ENCODE data around the gene UBE2E1. TPM values are rescaled to one million over a fixed set of nuclear protein-coding genes. Genes with fewer than 3 reads are reported as not detected.

The UBE2E1 gene
- total RNA-seq, 4 donors from 2014 or later, result 51.1 to 115 (median 85.5) TPM

- no peak for TF ChIP-seq CTCF (IDR thresholded peaks at IDR 0.05; ENCODE audit: low read depth)
Observed at GRCh38 chr3:23781051-23781450, 24.7 kb upstream of the UBE2E1 start.

GRCh38 chr3:23781871-23782270 lies 23.9 kb upstream of the UBE2E1 start:
- no peak for TF ChIP-seq CTCF (IDR thresholded peaks at IDR 0.05; ENCODE audit: low read depth)

- TF ChIP-seq CTCF (IDR thresholded peaks at IDR 0.05; ENCODE audit: low read depth), result no peak
Observed at GRCh38 chr3:23785097-23785645, 20.6 kb upstream of the UBE2E1 start.

GRCh38 chr3:23785882-23786281 lies 19.9 kb upstream of the UBE2E1 start:
- TF ChIP-seq CTCF (IDR thresholded peaks at IDR 0.05; ENCODE audit: low read depth), result no peak

- no peak for TF ChIP-seq CTCF (IDR thresholded peaks at IDR 0.05; ENCODE audit: low read depth)
Observed at GRCh38 chr3:23791678-23792077, 14.1 kb upstream of the UBE2E1 start.

- TF ChIP-seq CTCF (IDR thresholded peaks at IDR 0.05; ENCODE audit: low read depth), result no peak
Observed at GRCh38 chr3:23793528-23794134, 12.1 kb upstream of the UBE2E1 start.

- no peak for TF ChIP-seq CTCF (IDR thresholded peaks at IDR 0.05; ENCODE audit: low read depth)
Observed at GRCh38 chr3:23795096-23795495, 10.7 kb upstream of the UBE2E1 start.

Data from subcutaneous adipose tissue (tissue), 4 donors.